Effector memory CD4-positive, alpha-beta T cell (primary cell): Measurements from ENCODE around the gene PSMC6.

Source experiments
- DNase-seq, 3 donors: peaks; one replicate each; pipeline ENCODE4 v3.0.0-alpha.2; 2020
- H3K27ac ChIP-seq: 2 replicates; pipeline ENCODE4 v1.7.0; 2013; ENCODE audit warnings: mild to moderate bottlenecking, low read length, moderate library complexity; ENCODE audit not compliant: insufficient read depth, poor library complexity, severe bottlenecking
- H3K27me3 ChIP-seq: replicated peaks from 2 replicates; pipeline ENCODE4 v1.7.0; 2013; ENCODE audit warnings: mild to moderate bottlenecking, low read length; ENCODE audit not compliant: insufficient read depth, control insufficient read depth, poor library complexity, severe bottlenecking
- H3K36me3 ChIP-seq: 2 replicates; pipeline ENCODE4 v1.7.0; 2013; ENCODE audit warnings: mild to moderate bottlenecking, low read length, moderate library complexity; ENCODE audit not compliant: control insufficient read depth, insufficient read depth
- H3K4me1 ChIP-seq: 2 replicates; pipeline ENCODE4 v1.7.0; 2013; ENCODE audit warnings: low read length, mild to moderate bottlenecking; ENCODE audit not compliant: control insufficient read depth, insufficient read depth, poor library complexity, severe bottlenecking
- H3K4me3 ChIP-seq: 2 replicates; pipeline ENCODE4 v1.7.0; 2013; ENCODE audit warnings: low read length, low read depth, mild to moderate bottlenecking; ENCODE audit not compliant: insufficient read depth, poor library complexity, severe bottlenecking
- H3K9me3 ChIP-seq: 2 replicates; pipeline ENCODE4 v1.7.0; 2013; ENCODE audit warnings: mild to moderate bottlenecking, low read length, moderate library complexity; ENCODE audit not compliant: control insufficient read depth

The PSMC6 gene

GRCh38 chr14:52692248-52692962 is 14.6 kb upstream of the PSMC6 start:
- Histone ChIP-seq H3K4me1 (peaks cover 5% of the 10 kb centered on the region), H3K27ac (no peak overlapping the region), H3K4me3 (no peak overlapping the region), H3K27me3 (no peaks in the 10 kb centered on the region), H3K36me3 (no peaks in the 10 kb centered on the region), H3K9me3 (no peaks in the 10 kb centered on the region)
- no peak for DNase-seq

DNA sequence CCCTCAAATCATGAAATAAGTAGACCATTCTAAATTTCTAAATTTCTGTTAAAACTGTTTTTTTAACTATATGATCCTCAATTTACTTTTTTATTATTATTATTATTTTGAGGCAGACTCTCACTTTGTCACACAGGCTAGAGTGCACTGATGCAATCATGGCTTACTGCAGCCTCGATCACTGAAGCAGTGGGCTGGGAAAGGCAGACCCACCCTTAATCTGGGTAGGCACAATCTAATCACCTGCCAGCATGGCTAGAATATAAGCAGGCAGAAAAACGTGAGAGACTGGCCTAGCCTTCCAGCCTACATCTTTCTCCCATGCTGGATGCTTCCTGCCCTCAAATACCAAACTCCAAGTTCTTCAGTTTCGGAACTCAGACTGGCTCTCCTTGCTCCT is 14.0 kb upstream of the PSMC6 start:
- no peaks in the 10 kb centered on the region for H3K27me3 ChIP-seq
- peaks cover 5% of the 10 kb centered on the region for H3K4me1 ChIP-seq
- no peak overlapping the region for H3K4me3 ChIP-seq
- no peaks in the 10 kb centered on the region for H3K9me3 ChIP-seq
- H3K27ac ChIP-seq = no peak overlapping the region
- H3K36me3 ChIP-seq = no peaks in the 10 kb centered on the region
- no peak for DNase-seq

GRCh38 chr14:52693532-52693931 is 13.5 kb upstream of the PSMC6 start:
- H3K36me3 ChIP-seq = no peaks in the 10 kb centered on the region
- no peak for DNase-seq
- no peaks in the 10 kb centered on the region for H3K27me3 ChIP-seq
- H3K4me3 ChIP-seq = no peak overlapping the region
- no peaks in the 10 kb centered on the region for H3K9me3 ChIP-seq
- peaks cover 5% of the 10 kb centered on the region for H3K4me1 ChIP-seq
- H3K27ac ChIP-seq = no peak overlapping the region

DNA sequence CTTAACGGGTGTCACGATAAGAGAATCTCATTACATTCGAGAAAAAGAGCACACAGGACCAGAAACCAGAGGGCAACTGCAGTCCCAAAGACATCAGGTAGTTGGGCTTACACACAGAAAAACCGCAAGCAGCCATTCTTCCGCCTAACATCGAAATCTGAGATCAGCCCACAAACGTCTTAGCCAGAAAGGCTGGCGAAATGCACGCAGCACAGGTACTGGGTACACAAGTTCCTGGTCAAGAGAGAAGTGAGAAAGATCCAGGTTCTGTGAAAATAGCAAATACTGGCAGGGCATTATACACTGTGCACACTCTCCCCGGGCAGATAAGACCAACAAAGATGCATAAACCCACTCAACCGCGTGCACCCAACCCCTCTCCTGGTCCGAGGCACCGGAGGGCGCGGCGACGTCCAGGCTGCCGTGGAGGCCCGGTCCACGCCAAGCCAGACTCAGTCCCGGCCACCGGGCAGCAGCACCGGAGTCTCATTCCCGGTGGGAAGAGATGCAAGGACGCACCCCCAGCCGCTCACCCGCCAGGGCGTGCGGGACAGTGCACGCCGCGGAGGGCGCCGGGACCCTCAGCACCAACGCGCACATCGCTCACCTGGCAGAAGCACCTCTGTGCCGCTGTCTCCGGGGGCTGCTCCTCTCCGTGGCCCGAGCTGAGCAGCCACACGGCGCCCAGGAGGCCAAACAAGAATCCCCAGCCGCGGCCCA is 12.1 kb upstream of the PSMC6 start:
- Histone ChIP-seq H3K9me3 (no peaks in the 10 kb centered on the region), H3K27me3 (no peaks in the 10 kb centered on the region), H3K27ac (peak overlapping the region; percentile 80), H3K4me1 (peaks cover 5% of the 10 kb centered on the region), H3K4me3 (peak overlapping the region; percentile 93), H3K36me3 (no peaks in the 10 kb centered on the region)
- peak; percentile 40 to 49 (median 47) for DNase-seq

GRCh38 chr14:52695481-52696091 is 11.4 kb upstream of the PSMC6 start, which contains the start of gene ERO1A:
TSS of gene ERO1A (minus strand) at chr14:52695558. CDS start at chr14:52695481, 77 bp downstream.
- no peaks in the 10 kb centered on the region for H3K27me3 ChIP-seq
- peak; percentile 50 to 56 (median 54) for DNase-seq
- peaks cover 5% of the 10 kb centered on the region for H3K4me1 ChIP-seq
- no peaks in the 10 kb centered on the region for H3K9me3 ChIP-seq
- H3K27ac ChIP-seq = peak within 1 kb of the TSS; percentile 80
- H3K36me3 ChIP-seq = no peaks in the 10 kb centered on the region
- H3K4me3 ChIP-seq = peak within 1 kb of the TSS; percentile 93

DNA sequence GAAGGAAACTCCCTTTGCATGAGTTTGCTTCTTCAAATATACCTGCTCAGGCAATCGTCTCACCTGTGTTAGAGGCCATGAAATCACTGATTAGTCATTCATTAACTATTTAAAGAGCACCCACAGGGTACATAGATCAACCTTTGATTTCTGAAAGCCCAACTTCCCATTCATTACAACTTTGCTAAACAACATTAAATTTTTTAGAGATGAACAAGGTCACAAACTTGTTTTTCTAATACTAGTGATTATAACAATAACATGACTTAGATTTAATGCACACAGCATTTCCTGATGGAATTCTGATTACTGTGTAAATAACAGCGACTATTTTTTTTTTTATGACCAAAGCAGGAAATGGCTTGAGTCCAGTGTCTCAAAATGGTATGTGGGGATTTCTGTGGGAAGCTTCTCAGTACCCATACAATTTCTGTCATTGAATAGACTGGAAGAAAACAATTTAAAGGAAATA is 6.3 kb upstream of the PSMC6 start:
- H3K27me3 ChIP-seq = no peaks in the 10 kb centered on the region
- no peaks in the 10 kb centered on the region for H3K9me3 ChIP-seq
- no peaks in the 10 kb centered on the region for H3K4me1 ChIP-seq
- DNase-seq = no peak
- no peak overlapping the region for H3K4me3 ChIP-seq
- no peaks in the 10 kb centered on the region for H3K36me3 ChIP-seq
- H3K27ac ChIP-seq = no peak overlapping the region

- peaks cover under 1% of the 10 kb centered on the region for H3K4me1 ChIP-seq
- no peaks in the 10 kb centered on the region for H3K27me3 ChIP-seq
- H3K27ac ChIP-seq = no peak overlapping the region
- H3K36me3 ChIP-seq = no peaks in the 10 kb centered on the region
- no peaks in the 10 kb centered on the region for H3K9me3 ChIP-seq
- H3K4me3 ChIP-seq = no peak overlapping the region
- DNase-seq = no peak
Measured at GRCh38 chr14:52701223-52701622, 5.8 kb upstream of the PSMC6 start.

DNA sequence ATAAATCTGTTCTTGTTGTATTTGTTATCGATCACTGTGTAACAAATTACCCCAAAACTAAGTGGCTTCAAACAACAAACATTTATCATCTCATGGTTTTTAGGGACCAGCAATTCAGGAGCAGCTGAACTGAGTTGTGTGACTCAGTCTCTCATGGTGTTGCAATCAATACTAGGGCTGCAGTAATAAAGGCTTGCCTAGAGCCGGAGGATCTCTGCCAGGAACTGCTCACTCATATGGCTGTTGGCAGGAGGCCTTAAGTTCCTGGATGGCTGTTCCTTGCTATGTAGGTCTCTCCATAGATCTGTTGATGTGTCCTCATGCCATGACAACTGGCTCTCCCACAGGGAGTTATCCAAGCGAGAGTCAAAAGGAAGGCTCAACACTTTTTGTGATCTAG is 3.8 kb upstream of the PSMC6 start:
- Histone ChIP-seq H3K4me3 (no peak overlapping the region), H3K27me3 (no peaks in the 10 kb centered on the region), H3K4me1 (peaks cover 4% of the 10 kb centered on the region), H3K9me3 (no peaks in the 10 kb centered on the region), H3K36me3 (no peaks in the 10 kb centered on the region), H3K27ac (no peak overlapping the region)
- no peak for DNase-seq

DNA sequence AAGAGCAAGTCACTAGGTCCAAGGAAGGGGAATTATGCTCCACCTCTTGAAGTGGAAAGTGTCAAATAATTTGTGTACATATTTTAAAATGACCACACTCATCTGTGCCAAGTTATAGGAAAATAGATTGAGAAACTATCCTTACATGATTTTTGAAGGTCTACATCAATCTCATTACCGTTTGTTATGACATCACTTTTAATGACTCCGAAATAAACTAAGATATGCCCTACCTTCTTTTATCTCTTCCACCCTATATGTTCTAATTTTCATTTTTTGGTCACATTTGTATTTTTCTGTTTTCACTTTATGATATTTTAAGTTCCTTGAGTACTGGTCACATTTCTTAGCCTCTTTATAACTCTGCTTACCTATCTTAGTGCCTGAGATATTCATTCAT is 3.3 kb upstream of the PSMC6 start:
- Histone ChIP-seq H3K27me3 (no peaks in the 10 kb centered on the region), H3K27ac (no peak overlapping the region), H3K4me3 (no peak overlapping the region), H3K36me3 (no peaks in the 10 kb centered on the region), H3K4me1 (peaks cover 4% of the 10 kb centered on the region), H3K9me3 (no peaks in the 10 kb centered on the region)
- DNase-seq = no peak

GRCh38 chr14:52706286-52706685 is 714 bp upstream of the PSMC6 start:
- no peaks in the 10 kb centered on the region for H3K27me3 ChIP-seq
- H3K36me3 ChIP-seq = peaks cover 20% of the 10 kb centered on the region
- no peaks in the 10 kb centered on the region for H3K9me3 ChIP-seq
- DNase-seq = peak; percentile 12 to 28 (median 26)
- H3K4me1 ChIP-seq = peaks cover 4% of the 10 kb centered on the region
- H3K4me3 ChIP-seq = peak overlapping the region; percentile 95
- H3K27ac ChIP-seq = peak overlapping the region; percentile 87
